Uterus (tissue), 4 donors: ENCODE results near the gene CBFA2T2. TPM values are rescaled to one million over a fixed set of nuclear protein-coding genes. Genes with fewer than 3 reads are reported as not detected.
"Not testable (repeated sequence)": the region's sequence is repeated elsewhere in the genome, so short reads cannot be mapped to it uniquely, and the experiment has no call there.

Experiments used
- DNase-seq, 2 donors: peaks; one replicate each; pipeline ENCODE4 v3.0.0-alpha.2; 2019 to 2020
- H3K27ac ChIP-seq, 2 donors: fragments of 200-600 bp; sonication (generic); 1 replicate in 1 of 2; 2 replicates in 1 of 2; pipeline ENCODE4 v1.5.1; 2016 to 2018
- H3K27me3 ChIP-seq, 2 donors: fragments of 200-600 bp; sonication (generic); one replicate each; pipeline ENCODE4 v1.5.1; 2018 to 2019; ENCODE audit warnings: control low read depth in 1 of 2
- H3K36me3 ChIP-seq, 2 donors: fragments of 200-600 bp; sonication (generic); one replicate each; pipeline ENCODE4 v1.5.1; 2019; ENCODE audit warnings: control low read depth in 1 of 2
- H3K4me1 ChIP-seq, 2 donors: fragments of 200-600 bp; sonication (generic); one replicate each; pipeline ENCODE4 v1.5.1; 2018 to 2019; ENCODE audit warnings: control low read depth in 1 of 2
- H3K4me3 ChIP-seq, 2 donors: fragments of 200-600 bp; sonication (generic); 1 replicate in 1 of 2; 2 replicates in 1 of 2; pipeline ENCODE4 v1.5.1; 2018 to 2019; ENCODE audit warnings: mild to moderate bottlenecking in 1 of 2
- H3K9me3 ChIP-seq, 2 donors: fragments of 200-600 bp; sonication (generic); one replicate each; pipeline ENCODE4 v1.5.1; 2019; ENCODE audit warnings: control low read depth in 1 of 2
- POLR2A ChIP-seq, 2 donors: fragments of 450-650 bp; IDR thresholded peaks; one replicate each; pipeline ENCODE4 v1.6.1; 2016; ENCODE audit warnings: antibody characterized with exemption in 2 of 2, mild to moderate bottlenecking in 1 of 2, moderate library complexity in 1 of 2
- intact Hi-C: fragments of 100-400 bp; cut with DNase I; formaldehyde crosslinking; loops from one replicate; pipeline ENCODE4 v1.15.1; 2023; ENCODE audit warnings: low total_unique reads
- total RNA-seq, 4 donors: library from RNA; depleted of rRNA in 3 of 4; stranded (reverse); fragments of >200 nt in 3 of 4; gene quantifications; one replicate each; pipeline versions ENCODE4 v1.1.0 to v1.2.4, GENCODE V29; 2014 to 2023
- TF ChIP-seq, protein P1 (sequence below), 4 experiments: fragments of 200-600 bp in 2 of 4; fragments of 450-650 bp in 2 of 4; sonication (generic) in 2 of 4; IDR thresholded peaks; one replicate each; pipeline ENCODE4 v1.5.1; 2016 to 2019; ENCODE audit warnings: antibody characterized with exemption in 4 of 4, mild to moderate bottlenecking in 2 of 4, moderate library complexity in 1 of 4
- donor health status: DM: yes; HTN: yes; CAD: no.

Gene CBFA2T2
- total RNA-seq, 4 donors from 2014 or later: 13.6 to 32.4 (median 24.3) TPM

DNA sequence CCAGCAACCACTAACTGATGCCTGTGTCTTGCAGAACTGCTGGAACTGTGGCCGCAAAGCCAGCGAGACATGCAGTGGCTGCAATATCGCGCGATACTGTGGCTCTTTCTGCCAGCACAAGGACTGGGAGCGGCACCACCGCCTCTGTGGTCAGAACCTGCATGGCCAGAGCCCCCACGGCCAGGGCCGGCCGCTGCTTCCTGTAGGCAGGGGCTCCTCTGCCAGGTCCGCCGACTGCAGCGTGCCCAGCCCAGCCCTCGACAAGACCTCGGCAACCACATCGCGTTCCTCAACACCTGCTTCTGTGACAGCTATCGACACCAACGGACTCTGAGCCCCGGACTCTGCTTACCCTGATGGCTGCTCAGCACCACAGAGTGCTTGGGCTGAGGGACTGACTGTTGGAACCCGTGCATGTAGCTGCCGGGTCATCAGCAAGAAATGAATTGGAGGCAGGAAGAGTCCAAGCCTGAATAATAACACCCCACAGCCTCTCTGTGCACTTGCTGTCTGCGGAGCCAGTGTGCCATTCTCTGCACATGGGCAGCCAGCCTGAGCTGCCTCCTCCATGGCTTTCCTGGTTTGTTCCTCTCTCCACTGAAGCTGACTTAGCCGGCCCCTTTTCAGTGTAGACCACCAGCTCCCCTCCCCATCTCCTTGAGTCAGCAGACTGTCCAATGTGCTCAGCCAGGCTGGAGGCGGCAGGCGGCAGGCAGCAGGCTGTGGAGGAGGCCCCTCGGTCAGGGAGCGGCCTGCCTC, 154.6 kb downstream of the CBFA2T2 start:
- no peak for DNase-seq
- H3K4me1 ChIP-seq: no peaks in the 10 kb centered on the region
- no peak for TF ChIP-seq POLR2A (IDR thresholded peaks at IDR 0.05)
- TF ChIP-seq, protein P1, sequence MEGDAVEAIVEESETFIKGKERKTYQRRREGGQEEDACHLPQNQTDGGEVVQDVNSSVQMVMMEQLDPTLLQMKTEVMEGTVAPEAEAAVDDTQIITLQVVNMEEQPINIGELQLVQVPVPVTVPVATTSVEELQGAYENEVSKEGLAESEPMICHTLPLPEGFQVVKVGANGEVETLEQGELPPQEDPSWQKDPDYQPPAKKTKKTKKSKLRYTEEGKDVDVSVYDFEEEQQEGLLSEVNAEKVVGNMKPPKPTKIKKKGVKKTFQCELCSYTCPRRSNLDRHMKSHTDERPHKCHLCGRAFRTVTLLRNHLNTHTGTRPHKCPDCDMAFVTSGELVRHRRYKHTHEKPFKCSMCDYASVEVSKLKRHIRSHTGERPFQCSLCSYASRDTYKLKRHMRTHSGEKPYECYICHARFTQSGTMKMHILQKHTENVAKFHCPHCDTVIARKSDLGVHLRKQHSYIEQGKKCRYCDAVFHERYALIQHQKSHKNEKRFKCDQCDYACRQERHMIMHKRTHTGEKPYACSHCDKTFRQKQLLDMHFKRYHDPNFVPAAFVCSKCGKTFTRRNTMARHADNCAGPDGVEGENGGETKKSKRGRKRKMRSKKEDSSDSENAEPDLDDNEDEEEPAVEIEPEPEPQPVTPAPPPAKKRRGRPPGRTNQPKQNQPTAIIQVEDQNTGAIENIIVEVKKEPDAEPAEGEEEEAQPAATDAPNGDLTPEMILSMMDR (IDR thresholded peaks at IDR 0.05): no peak
- H3K36me3 ChIP-seq: no peaks in the 10 kb centered on the region
- intact Hi-C loops: no loop called here
- H3K27ac ChIP-seq: no peak overlapping the region
- no peak overlapping the region for H3K4me3 ChIP-seq
- H3K9me3 ChIP-seq: no peaks in the 10 kb centered on the region
- H3K27me3 ChIP-seq: no peaks in the 10 kb centered on the region

DNA sequence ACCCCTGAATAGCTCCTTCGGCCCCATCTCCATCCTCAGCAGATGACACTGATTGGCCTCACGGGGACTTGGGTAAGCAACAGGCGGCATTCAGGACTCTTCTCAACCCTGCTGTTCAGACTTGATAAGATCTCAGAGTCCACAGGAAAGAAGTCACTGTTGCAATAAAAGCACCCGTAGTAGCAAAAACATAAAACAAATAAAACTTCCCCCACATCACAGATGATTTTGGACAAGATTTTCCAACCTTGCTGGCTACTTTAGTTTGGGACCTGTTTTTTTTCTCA, 155.1 kb downstream of the CBFA2T2 start:
- no peak for DNase-seq
- Histone ChIP-seq H3K9me3 (no peaks in the 10 kb centered on the region), H3K4me3 (no peak overlapping the region), H3K4me1 (no peaks in the 10 kb centered on the region), H3K27ac (no peak overlapping the region), H3K36me3 (no peaks in the 10 kb centered on the region), H3K27me3 (no peaks in the 10 kb centered on the region)
- TF ChIP-seq, protein P1 (IDR thresholded peaks at IDR 0.05): no peak
- TF ChIP-seq POLR2A (IDR thresholded peaks at IDR 0.05): no peak
- intact Hi-C loops: no loop called here

DNA sequence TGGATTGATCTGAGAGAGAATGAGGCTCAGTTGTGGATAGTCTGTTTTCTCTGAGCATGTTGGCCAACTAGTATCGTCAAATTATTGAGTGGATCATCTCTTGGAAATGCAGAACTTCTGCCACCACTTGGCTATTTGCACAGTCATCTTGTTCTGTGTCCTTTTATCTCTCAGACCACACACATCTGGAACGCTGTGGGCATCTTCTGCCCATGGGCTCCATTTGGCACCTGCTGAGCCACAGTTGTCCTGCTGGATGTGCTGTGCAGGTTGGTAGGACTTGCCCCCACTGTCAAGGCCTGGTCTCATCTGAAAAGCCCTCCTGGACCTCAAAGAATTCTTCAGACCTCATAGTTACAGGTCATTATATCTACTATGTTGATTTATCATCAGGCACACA, 155.5 kb downstream of the CBFA2T2 start:
- Histone ChIP-seq H3K9me3 (no peaks in the 10 kb centered on the region), H3K27ac (no peak overlapping the region), H3K27me3 (no peaks in the 10 kb centered on the region), H3K36me3 (no peaks in the 10 kb centered on the region), H3K4me1 (no peaks in the 10 kb centered on the region), H3K4me3 (no peak overlapping the region)
- TF ChIP-seq, protein P1 (IDR thresholded peaks at IDR 0.05): no peak
- TF ChIP-seq POLR2A (IDR thresholded peaks at IDR 0.05): no peak
- DNase-seq: no peak
- intact Hi-C loops: no loop called here

DNA sequence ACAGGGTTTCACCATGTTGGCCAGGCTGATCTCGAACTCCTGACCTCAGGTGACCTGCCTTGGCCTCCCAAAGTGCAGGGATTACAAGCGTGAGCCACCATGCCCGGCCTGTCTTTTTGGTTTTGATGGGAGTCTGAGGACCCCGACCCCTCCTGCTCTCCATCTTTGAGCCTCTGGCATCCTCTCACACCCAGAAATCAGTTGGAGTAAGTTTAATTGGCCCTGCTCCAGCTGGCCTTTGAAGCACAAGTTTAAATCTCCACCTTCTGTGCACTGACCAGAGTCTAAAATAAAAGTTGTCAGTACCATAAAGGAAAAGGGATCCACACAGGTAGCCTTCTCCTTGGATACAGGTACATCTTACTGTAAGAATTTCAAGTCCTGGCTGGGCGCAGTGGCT, 156.3 kb downstream of the CBFA2T2 start:
- no peak overlapping the region for H3K4me3 ChIP-seq
- TF ChIP-seq, protein P1 (IDR thresholded peaks at IDR 0.05): no peak
- TF ChIP-seq POLR2A (IDR thresholded peaks at IDR 0.05): no peak
- no peak for DNase-seq
- no peaks in the 10 kb centered on the region for H3K36me3 ChIP-seq
- H3K4me1 ChIP-seq: no peaks in the 10 kb centered on the region
- no peak overlapping the region for H3K27ac ChIP-seq
- H3K27me3 ChIP-seq: no peaks in the 10 kb centered on the region
- intact Hi-C loops: no loop called here
- H3K9me3 ChIP-seq: no peaks in the 10 kb centered on the region

DNA sequence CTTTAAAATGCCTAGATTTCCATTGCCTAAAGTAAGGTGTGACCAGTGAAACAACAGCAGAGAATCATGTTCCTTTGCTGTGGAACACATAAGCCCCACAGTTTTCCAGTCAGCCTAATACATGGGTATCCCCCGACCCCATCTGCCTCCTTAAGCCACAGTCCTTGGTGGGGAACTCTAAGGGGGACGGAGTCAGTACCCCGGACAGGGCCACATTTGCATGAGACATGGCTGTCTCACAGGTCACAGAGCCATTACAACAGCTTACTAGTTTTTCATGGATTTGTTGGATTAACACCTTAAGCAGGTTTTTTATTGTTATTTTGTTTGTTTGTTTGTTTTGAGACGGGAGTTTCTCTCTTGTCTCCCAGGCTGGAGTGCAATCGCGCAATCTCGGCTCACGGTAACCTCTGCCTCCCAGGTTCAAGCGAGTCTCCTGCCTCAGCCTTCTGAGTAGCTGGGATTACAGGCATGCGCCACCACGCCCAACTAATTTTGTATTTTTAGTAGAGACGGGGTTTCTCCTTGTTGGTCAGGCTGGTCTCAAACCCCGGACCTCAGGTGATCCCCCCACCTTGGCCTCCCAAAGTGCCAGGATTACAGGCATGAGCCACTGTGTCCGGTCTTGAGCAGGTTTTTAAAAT, 157.2 kb downstream of the CBFA2T2 start:
- H3K27me3 ChIP-seq, H3K9me3 ChIP-seq, intact Hi-C loops, H3K4me3 ChIP-seq, DNase-seq, H3K36me3 ChIP-seq, H3K27ac ChIP-seq, H3K4me1 ChIP-seq: not testable (repeated sequence)
